PC-3 (cell line): ENCODE data around the gene NAB1. TPM values are rescaled to one million over a fixed set of nuclear protein-coding genes. Genes with fewer than 3 reads are reported as not detected.
A peak's percentile ranks its signal among the peaks of the same experiment; 100 is the strongest.

Experiments
- ATAC-seq: fragments of 200-7000 bp; cut with Tn5 transposase; 2 replicates; pipeline ENCODE4 v1.9.1; 2020; ENCODE audit warnings: mild to moderate bottlenecking, moderate library complexity
- BruUV-seq: library from RNA; stranded (reverse); fragments of 400-500 nt; replicated peaks from 2 replicates; lab custom pipeline; 2021; lab: Mats Ljungman, UMichigan
- CTCF ChIA-PET: fragments of 300-600 bp; sonication (Branson Sonifier 250); formaldehyde crosslinking; loops from one replicate; lab custom pipeline; 2022; ENCODE audit warnings: antibody characterized with exemption; lab: Charles Lee
- POLR2A ChIA-PET: fragments of 300-600 bp; sonication (Branson Sonifier 250); formaldehyde crosslinking; loops from one replicate; lab custom pipeline; 2022; ENCODE audit warnings: antibody characterized with exemption; ENCODE audit not compliant: unreplicated experiment; lab: Charles Lee
- DNase-seq: peaks from one replicate; pipeline ENCODE4 v3.0.0-alpha.2; 2015
- H2AFZ ChIP-seq: fragments of 300-600 bp; sonication (generic); 2 replicates; pipeline ENCODE4 v1.6.0; 2016; ENCODE audit warnings: antibody characterized with exemption, low read length
- H3F3A ChIP-seq: fragments of 300-600 bp; sonication (generic); one replicate; pipeline ENCODE4 v1.6.0; 2017; ENCODE audit warnings: antibody characterized with exemption, low read length, control low read depth, mild to moderate bottlenecking; ENCODE audit not compliant: unreplicated experiment
- H3K27ac ChIP-seq: fragments of 300-600 bp; sonication (generic); 2 replicates; pipeline ENCODE4 v1.5.1; 2016; ENCODE audit warnings: mild to moderate bottlenecking, low read length
- H3K27me3 ChIP-seq: fragments of 300-600 bp; sonication (generic); 2 replicates; pipeline ENCODE4 v1.6.1; 2016; ENCODE audit warnings: low read length, mixed read lengths
- H3K36me3 ChIP-seq: fragments of 300-600 bp; sonication (generic); 2 replicates; pipeline ENCODE4 v1.6.1; 2016; ENCODE audit warnings: low read depth, mixed run types, low read length, mixed read lengths
- H3K4me1 ChIP-seq: fragments of 300-600 bp; sonication (generic); 2 replicates; pipeline ENCODE4 v1.5.1; 2016; ENCODE audit warnings: low read length; ENCODE audit not compliant: insufficient read depth
- H3K4me2 ChIP-seq: fragments of 300-600 bp; sonication (generic); 2 replicates; pipeline ENCODE4 v1.6.0; 2016; ENCODE audit warnings: low read length
- H3K4me3 ChIP-seq: fragments of 300-600 bp; sonication (generic); 2 replicates; pipeline ENCODE4 v1.5.1; 2016; ENCODE audit warnings: mild to moderate bottlenecking, low read length, mixed read lengths
- H3K79me2 ChIP-seq: fragments of 300-600 bp; sonication (generic); 2 replicates; pipeline ENCODE4 v1.6.1; 2017; ENCODE audit warnings: low read length, mixed read lengths
- H3K9ac ChIP-seq: fragments of 300-600 bp; sonication (generic); 2 replicates; pipeline ENCODE4 v1.6.0; 2016; ENCODE audit warnings: mild to moderate bottlenecking, low read length
- H3K9me2 ChIP-seq: fragments of 300-600 bp; sonication (generic); replicated peaks from 2 replicates; pipeline ENCODE4 v1.6.1; 2016; ENCODE audit warnings: mixed run types, low read length, mixed read lengths
- H3K9me3 ChIP-seq: fragments of 300-600 bp; sonication (generic); 2 replicates; pipeline ENCODE4 v1.6.1; 2016; ENCODE audit warnings: low read length, mixed read lengths
- H4K20me1 ChIP-seq: fragments of 300-600 bp; sonication (generic); 2 replicates; pipeline ENCODE4 v1.6.1; 2016; ENCODE audit warnings: low read length, mixed read lengths
- EZH2 ChIP-seq: fragments of 300-600 bp; sonication (generic); IDR thresholded peaks from one replicate; pipeline ENCODE4 v1.6.1; 2017; ENCODE audit warnings: antibody characterized with exemption, mild to moderate bottlenecking, low read length; ENCODE audit not compliant: unreplicated experiment
- EZH2phosphoT487 ChIP-seq: fragments of 300-600 bp; sonication (generic); IDR thresholded peaks from 2 replicates; pipeline ENCODE4 v1.6.1; 2018; ENCODE audit warnings: mild to moderate bottlenecking, antibody characterized with exemption, low read length, borderline replicate concordance
- intact Hi-C: fragments of 100-400 bp; cut with micrococcal nuclease; formaldehyde crosslinking; loops from 2 replicates; pipeline ENCODE4 v1.9.0; 2023
- total RNA-seq: library from RNA; depleted of rRNA; stranded (reverse); fragments of >200 nt; gene quantifications from 2 replicates; pipeline ENCODE4 v1.2.3, GENCODE V29; 2014
- TF ChIP-seq, protein P1 (sequence below): fragments of 300-600 bp; sonication (generic); conservative IDR thresholded peaks from 2 replicates; pipeline ENCODE4 v1.5.1; 2017; ENCODE audit warnings: antibody characterized with exemption, low read depth, mild to moderate bottlenecking, low read length

NAB1 gene
- total RNA-seq, 1 experiment from 2014 or later, result 23.1 TPM

DNA sequence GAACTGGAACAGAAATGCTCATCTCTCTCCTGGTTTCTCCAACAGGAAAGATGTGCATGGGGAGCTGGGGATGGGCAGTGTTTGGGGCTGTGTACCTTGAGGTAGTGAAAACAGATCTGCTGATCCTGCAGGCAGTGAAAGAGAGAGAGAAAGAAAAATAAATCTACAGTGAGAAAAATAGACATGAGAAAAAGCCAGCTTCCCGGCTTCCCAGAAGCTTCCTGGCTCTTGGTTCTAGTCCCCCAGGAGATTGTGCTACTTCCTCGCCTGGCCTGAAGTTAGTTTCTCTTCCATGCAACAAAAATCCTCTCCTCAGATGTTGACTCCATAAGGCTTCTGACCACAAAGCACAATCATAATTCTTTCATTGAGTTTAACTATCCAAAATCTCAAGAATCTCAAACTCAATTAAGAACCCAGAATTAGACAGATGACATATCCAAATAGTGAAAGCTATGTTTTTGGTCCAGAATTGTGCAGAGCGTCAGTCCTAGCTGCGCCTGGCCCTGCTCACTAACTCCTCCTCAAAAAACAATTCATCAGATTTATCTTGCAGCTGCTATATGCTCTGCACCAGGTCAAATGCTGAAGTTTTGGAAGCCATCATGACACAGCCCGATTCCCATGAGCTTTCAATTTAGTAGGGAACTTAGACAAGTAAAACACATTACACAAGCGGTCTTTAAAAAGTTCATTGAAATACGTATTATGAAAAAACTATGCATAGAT, 20.1 kb upstream of the NAB1 start:
- H3K9ac ChIP-seq, result no peak overlapping the region
- no peaks in the 10 kb centered on the region for H3K9me2 ChIP-seq
- H3K4me1 ChIP-seq, result no peaks in the 10 kb centered on the region
- DNase-seq (no peak), ATAC-seq (no peak)
- H3K4me2 ChIP-seq, result no peak overlapping the region
- no peaks in the 10 kb centered on the region for H3K79me2 ChIP-seq
- H3K4me3 ChIP-seq, result no peak overlapping the region
- no peaks in the 10 kb centered on the region for H3K27me3 ChIP-seq
- H3K36me3 ChIP-seq, result no peaks in the 10 kb centered on the region
- H3K27ac ChIP-seq, result no peak overlapping the region
- ChIA-PET CTCF (no interaction called here), POLR2A (no interaction called here)
- H3K9me3 ChIP-seq, result no peaks in the 10 kb centered on the region
- no peaks in the 10 kb centered on the region for H3F3A ChIP-seq
- BruUV-seq, result no TSS peak
- intact Hi-C loops, result no loop called here
- H2AFZ ChIP-seq, result no peak overlapping the region
- no peak for TF ChIP-seq EZH2phosphoT487
- TF ChIP-seq, protein P1, sequence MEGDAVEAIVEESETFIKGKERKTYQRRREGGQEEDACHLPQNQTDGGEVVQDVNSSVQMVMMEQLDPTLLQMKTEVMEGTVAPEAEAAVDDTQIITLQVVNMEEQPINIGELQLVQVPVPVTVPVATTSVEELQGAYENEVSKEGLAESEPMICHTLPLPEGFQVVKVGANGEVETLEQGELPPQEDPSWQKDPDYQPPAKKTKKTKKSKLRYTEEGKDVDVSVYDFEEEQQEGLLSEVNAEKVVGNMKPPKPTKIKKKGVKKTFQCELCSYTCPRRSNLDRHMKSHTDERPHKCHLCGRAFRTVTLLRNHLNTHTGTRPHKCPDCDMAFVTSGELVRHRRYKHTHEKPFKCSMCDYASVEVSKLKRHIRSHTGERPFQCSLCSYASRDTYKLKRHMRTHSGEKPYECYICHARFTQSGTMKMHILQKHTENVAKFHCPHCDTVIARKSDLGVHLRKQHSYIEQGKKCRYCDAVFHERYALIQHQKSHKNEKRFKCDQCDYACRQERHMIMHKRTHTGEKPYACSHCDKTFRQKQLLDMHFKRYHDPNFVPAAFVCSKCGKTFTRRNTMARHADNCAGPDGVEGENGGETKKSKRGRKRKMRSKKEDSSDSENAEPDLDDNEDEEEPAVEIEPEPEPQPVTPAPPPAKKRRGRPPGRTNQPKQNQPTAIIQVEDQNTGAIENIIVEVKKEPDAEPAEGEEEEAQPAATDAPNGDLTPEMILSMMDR, result no peak
- TF ChIP-seq EZH2, result no peak
- H4K20me1 ChIP-seq, result no peaks in the 10 kb centered on the region

DNA sequence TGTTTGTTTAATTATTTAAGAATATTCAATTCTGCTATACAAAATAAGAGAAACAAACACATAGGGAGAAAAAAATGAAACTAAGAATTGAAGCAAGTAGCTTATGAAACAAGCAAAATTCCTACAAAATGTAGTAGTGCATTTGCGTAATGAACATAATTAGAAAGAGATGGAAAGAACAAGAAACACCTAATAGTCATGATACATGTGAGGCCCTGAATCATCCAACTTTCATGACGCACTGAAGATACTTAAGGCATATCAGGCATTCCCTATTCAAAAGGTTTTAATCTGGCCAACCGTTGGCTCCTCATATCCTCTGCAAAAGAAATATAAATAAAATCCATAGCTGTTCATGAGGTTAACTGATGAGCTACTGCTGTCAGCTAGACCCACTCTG, 14.5 kb upstream of the NAB1 start:
- Histone ChIP-seq H2AFZ (no peak overlapping the region), H3F3A (no peaks in the 10 kb centered on the region), H3K27me3 (no peaks in the 10 kb centered on the region), H3K79me2 (no peaks in the 10 kb centered on the region), H3K9ac (no peak overlapping the region), H3K9me3 (no peaks in the 10 kb centered on the region), H3K9me2 (no peaks in the 10 kb centered on the region), H4K20me1 (no peaks in the 10 kb centered on the region), H3K4me3 (no peak overlapping the region), H3K27ac (no peak overlapping the region), H3K4me2 (no peak overlapping the region), H3K36me3 (no peaks in the 10 kb centered on the region), H3K4me1 (peaks cover 20% of the 10 kb centered on the region)
- ChIA-PET CTCF (no interaction called here), POLR2A (no interaction called here)
- no TSS peak for BruUV-seq
- TF ChIP-seq EZH2phosphoT487 (no peak), EZH2 (no peak)
- TF ChIP-seq, protein P1, result no peak
- DNase-seq (no peak), ATAC-seq (no peak)
- intact Hi-C loops, result no loop called here

DNA sequence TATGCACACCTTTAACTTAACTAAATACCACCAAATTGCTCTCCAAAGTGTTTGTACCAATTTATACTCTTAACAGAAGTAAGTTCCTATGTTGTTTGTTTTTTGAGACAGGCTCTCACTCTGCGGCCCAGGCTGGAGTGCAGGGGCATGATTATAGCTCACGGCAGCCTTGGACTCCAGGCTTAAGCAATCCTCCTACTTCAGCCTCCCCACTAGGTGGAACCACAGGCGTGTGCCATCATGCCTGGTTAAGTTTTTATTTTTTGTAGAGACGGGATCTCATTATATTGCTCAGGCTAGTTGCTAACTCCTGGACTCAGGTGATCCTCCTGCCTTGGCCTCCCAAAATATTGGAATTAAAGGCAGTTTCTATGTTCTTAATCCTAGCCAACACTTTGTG, 13.1 kb upstream of the NAB1 start:
- Histone ChIP-seq H3K4me3 (no peak overlapping the region), H3F3A (no peaks in the 10 kb centered on the region), H3K9ac (no peak overlapping the region), H3K9me3 (no peaks in the 10 kb centered on the region), H4K20me1 (no peaks in the 10 kb centered on the region), H3K79me2 (no peaks in the 10 kb centered on the region), H3K27me3 (no peaks in the 10 kb centered on the region), H3K9me2 (no peaks in the 10 kb centered on the region), H3K27ac (no peak overlapping the region), H3K4me2 (no peak overlapping the region), H2AFZ (no peak overlapping the region), H3K36me3 (no peaks in the 10 kb centered on the region), H3K4me1 (peaks cover 20% of the 10 kb centered on the region)
- DNase-seq (no peak), ATAC-seq (no peak)
- intact Hi-C loops, result no loop called here
- CTCF ChIA-PET, result no interaction called here
- BruUV-seq, result no TSS peak
- no peak for TF ChIP-seq EZH2
- TF ChIP-seq, protein P1, result peak; percentile 42
- TF ChIP-seq EZH2phosphoT487, result no peak
- POLR2A ChIA-PET, result no interaction called here
